NCI-H446 treated with DMSO at 0.1 percent for 48 hours (cell line): ENCODE data around the gene SERTAD4.

Experiments
- DNase-seq: peaks from one replicate; lab custom pipeline; 2025; lab: John Stamatoyannopoulos, UW

SERTAD4 gene

DNA sequence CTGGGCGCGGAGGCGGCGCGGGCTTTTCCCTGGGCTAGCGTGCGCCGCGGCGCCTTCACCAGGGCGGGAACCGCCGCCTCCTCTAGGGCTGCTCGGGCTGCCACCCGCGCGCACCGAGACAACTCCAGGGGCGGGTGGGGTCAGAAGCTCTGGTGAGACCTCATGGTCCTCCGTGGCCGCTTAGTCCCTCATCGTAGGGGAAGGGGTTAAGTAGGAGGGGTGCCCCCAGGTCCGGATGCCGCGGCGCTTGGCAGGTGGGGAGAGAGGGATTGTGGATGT lies 559 bp downstream of the SERTAD4 start:
- DNase-seq: no peak

- DNase-seq: no peak
These were observed 1.1 kb downstream of the SERTAD4 start for GRCh38 chr1:210233495-210234328.

DNA sequence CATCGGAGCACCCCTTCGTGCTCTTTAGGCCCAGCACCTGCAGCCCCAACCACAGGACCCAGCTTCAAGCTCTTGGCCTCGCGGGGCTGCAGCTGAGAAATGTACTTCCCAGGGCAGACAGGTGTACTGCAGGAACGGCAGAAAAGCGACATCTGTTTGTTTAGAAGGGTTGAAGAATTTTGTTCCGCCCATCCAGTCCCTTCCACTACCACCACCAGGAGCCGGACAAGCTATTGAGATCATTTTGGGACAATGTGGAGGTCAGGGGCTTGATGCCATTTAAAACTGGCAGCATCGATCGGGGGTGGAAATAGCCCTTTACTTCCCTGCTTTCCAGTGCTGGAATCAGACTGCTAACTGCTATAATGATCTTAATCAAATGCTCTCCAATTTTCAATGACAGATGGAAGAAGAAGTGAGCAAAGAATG lies 1.7 kb downstream of the SERTAD4 start:
- DNase-seq: no peak

GRCh38 chr1:210235363-210236053 lies 2.9 kb downstream of the SERTAD4 start:
- no peak for DNase-seq

DNA sequence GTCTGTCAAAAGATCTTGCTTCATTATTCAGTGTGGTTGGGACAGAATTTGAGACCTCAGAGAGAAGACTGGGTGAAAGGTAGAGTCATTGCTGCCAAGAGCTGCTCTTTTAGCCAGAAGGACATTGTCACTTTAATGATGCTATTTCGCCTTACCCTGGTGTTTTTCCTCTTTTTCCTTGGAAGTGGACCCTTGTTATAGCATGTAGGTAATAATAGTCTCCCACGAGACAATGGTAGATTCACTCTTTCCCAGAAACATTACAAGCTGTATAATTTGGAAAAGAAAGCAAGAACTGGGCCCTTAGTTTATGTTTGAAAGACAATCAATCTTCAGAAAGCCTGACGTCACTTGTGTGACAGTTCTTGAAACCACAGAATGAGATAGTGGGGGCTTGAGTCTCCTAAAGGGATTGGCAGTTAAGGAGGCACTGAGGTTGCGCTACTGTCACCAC lies 3.8 kb downstream of the SERTAD4 start:
- DNase-seq: no peak

DNA sequence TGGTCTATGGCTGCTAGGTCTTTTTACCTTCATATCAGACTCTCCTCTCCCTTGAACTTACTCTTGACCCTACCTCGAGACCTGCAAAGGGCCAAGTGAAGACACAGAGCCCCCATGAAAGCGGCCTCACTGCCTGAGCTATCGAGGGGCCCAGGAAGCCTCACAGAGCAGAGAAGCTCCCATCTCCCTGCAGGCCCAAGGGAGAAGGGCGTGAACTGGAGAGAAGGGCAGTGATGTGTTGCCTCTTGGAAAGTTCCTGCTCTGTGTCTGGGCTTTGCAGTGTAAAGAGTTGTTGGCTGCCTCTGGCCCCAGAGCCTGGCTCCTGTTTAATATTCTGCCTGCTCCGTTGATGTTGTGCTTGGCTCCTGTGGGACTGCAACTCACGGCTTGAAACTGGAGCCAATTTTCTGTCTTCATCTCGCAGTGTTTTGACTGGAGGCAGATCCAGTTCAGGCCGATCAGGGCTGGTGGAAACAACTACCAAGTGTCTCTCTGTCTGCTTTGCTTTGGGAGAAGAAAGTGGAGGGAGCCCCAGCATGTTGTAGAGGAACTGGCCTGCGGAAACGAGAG lies 4.3 kb downstream of the SERTAD4 start:
- DNase-seq: peak; percentile 72

GRCh38 chr1:210237479-210237878 lies 4.9 kb downstream of the SERTAD4 start:
- no peak for DNase-seq

DNA sequence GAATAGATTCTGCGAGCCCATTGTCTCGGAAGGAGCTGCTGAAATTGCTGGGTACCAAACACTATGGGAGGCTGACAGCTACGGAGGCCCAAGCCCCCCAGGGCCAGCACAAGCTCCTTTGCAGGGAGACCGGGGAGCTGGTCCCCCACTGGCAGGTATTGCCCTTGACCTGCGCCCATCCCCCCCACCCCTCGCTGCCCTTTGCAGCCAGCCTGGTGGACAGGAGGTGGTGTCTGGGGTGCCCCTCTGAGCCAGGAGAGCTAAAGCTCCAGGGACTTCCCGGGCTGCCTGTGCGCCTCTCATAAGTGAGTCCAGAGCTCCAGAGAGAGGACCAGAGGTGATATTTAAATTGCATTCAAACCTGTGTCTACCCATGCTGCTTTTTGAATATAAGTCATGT lies 5.4 kb downstream of the SERTAD4 start:
- no peak for DNase-seq

DNA sequence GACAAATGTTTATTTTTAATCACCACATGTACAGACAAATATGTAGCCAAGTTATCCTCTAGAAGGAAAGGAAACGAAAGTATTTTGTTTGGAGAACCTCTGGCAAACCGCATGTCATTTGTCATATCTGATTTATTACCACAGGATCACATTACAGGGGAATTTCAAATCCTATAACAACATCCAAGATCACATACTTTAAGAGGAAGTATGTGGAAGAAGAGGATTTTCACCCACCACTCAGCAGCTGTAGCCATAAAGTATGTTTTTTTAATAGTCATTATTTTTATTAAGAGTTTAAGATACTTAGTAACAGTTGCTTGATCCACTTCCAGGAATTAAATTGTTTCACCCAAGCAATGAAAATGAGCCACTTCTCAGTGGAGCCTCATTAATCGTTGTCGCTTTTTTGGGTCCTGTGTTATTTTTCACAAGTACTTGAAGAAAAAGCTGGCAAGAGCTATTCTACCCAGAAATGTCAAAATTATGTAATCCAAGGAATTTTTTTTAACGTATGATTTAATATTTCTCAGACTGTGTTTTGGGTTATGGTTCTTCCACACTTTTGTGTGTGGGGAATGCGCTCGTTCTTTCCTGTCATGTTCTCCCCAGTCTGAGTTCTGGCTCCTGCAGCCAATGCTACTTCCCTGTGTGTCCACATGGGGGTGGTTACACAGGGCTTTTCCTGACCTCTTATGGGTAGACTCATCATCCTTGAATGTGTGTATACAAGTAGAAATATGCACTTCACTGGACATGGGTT lies 6.9 kb downstream of the SERTAD4 start:
- peak; percentile 34 for DNase-seq

DNA sequence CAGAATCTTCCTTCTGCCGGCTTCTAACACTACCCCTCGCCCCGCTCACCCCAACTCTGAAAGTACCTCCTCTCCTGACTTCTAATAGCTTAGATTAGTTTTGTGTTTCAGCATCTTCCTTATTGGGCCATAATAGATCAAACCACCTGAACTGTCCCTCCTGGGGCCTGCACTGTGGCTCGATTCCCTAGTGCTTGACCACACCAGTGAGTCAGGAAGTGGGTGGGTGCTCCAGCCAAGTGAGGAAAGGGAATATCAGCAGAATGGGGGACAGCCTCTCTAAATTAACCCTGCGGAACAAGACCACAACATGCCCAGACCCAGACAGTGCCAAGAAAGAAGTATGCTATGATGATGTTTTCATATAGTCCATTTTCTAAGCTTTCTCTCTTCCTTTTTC lies 8.5 kb downstream of the SERTAD4 start:
- no peak for DNase-seq

DNA sequence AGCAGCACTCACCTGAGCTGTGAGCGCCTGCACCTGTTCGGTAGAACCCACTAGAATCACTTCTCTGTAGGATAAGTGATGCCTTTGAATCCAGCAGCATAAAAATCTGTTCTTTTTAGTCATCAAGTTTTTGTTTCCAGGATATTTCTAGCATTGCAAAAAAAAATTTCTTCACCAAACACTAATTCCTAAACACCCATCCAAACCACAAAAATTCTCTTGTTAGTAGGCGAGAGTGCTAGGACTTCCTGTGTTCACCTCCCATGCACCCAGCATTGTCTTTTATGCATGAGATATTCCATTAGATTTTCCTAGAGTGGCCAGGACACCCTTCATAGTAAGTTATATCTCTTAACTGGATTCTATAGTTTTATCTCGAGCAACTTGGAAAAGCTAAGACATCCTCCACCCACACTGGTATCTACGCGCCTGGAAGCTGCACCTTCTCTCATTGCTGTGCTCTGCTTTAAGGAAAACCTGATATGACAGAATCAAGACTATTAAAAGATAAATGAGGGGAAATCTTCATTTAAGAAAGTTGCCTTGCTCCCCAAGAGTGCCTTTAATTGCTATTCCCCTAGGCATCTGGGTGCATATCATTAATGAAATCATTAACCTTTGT lies 12.3 kb downstream of the SERTAD4 start:
- DNase-seq: no peak

DNA sequence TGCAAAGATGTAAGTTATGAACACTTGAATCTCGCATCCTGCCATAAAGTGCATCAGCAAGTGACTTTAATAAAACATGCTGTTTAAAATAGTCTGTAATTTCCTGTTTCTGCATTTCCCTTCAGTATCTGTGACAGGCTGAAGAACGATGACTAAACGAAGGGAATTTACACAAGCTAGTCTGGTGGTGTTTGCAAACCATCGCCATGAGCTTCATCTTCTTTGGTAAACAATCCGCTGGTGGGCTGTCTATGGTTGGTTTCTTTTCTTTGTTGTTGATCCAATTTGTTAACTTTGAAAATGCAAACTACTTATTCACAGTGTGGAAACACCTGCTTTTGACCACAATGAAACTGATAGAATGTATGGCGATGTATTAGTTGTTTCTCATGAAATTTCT lies 13.9 kb downstream of the SERTAD4 start:
- DNase-seq: no peak

DNA sequence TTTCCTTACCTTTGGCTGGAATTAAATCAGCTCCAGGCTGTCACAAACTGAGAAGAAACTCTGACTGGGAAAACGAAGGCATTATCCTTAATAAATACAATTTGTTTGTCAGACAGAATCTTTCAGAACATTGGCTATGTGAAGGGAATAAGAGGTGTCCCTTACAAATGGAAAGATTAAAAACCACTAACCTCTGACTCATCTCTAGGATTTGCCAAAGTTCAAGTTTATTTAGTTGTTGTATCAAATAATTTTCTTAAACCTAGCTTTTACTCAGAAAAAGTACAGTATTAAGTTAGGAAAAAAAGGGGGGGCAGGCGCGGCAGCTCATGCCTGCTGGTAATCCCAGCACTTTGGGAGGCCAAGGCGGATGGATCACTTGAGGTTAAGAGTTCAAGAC lies 15.7 kb downstream of the SERTAD4 start:
- no peak for DNase-seq

DNA sequence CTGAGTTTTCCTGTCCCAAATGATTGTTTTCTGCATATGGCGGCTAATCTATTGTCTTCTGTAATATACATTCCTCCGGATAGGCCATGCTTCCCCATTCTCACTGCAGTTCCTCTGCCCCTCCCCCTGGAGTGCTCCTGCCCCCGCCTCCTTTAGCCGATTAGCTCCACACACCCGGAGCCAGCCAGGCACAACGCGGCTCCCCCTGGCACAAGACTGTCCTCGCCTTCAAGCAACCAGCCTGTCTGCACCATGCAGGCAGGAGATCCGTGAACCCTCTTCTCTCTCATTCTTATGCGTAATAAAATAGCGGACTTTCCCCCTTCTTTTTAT lies 18.0 kb downstream of the SERTAD4 start:
- no peak for DNase-seq

DNA sequence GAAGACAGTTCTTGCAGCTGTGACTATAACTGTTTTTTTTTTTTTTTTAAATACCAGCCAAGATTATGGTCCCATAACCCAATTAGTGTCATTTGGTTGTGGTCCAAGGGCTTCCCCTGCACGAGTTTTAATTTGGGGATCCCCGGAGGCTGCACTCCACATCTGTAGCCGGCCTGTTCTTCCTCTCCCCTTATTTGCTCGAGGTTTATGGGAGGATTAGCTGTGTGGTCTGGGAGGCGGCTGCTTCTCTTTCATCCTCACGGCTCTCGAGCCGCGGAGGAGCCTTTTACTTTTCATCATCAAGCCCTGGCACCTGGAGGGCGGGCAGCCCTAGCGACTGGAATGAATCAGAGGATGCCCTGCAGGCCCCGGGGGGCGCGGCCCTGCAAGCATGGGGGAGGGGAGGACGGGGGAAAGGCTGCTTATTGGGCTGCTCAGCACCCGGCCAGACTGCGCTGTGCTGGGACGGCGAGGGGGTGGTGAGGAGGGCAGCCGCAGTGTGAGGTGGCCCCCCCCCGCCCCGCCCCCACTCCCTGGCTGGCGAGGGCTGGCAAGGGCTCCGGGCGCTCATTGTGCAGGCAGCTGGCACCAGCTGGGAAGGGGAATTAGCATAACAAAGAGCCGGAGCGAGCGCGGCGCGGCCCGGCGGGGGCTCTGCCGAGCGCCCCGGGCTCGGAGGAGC lies 18.5 kb downstream of the SERTAD4 start:
- DNase-seq: no peak

- no peak for DNase-seq
These were observed 19.3 kb downstream of the SERTAD4 start for GRCh38 chr1:210251680-210252490.

- DNase-seq: no peak
These were observed 20.0 kb downstream of the SERTAD4 start for GRCh38 chr1:210252621-210253051.

DNA sequence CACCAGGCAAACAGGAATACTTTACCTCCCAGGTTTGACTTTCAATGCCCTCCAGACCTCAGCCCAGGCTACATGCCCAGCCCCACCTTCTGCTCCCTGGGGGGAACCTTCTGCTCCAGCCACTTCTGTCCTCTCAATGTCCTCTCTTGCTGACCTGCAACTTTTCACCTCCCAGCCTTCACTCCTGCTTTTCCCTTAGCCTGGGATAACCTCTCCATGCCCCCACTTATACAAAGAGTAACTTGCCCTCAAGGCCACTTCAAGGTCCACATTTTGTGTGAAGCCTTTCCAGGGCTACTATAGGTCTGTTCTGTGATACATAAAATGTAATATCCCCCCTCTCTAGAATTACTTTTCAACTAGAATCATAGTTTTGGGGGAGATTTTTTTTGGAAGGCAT lies 21.7 kb downstream of the SERTAD4 start:
- no peak for DNase-seq

DNA sequence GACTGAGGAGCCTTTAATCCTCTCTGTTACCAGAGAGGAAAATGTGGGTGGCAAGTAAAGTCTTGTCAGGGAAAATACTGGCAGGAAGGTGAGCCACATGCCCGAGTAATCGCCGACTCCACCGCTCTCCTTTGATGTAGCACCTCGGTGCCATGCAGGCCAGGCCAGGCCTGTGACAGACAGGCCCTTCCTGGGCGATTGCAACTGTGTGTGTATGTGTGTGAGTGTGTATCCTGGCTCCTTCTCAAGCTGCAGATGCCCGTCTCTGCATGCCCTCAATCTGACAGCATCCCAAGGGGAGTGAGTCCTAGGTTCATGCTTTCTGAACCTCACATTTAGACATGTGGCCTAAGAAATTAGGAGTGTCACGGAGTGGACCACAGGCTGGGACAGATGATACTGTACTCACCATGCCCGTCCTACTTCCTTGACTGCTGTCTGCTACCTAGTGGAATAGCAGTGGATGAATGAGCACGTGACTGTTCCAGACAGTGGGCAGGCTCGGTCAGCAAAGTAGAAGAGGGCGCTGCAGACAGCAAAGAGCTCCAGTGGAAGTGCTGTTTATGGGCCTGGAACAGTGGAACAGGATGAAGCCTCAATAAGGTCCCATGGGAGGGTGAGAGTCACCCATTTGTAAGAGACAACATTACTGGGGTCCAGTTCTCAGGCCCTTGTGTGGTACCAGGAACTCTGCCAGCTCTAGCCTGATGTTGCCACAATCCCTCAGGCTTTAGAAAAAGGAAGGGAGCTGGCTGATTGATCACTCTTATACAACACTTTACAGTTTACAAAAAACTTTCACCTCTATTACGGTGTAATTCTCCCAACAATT lies 25.3 kb downstream of the SERTAD4 start:
- DNase-seq: no peak

DNA sequence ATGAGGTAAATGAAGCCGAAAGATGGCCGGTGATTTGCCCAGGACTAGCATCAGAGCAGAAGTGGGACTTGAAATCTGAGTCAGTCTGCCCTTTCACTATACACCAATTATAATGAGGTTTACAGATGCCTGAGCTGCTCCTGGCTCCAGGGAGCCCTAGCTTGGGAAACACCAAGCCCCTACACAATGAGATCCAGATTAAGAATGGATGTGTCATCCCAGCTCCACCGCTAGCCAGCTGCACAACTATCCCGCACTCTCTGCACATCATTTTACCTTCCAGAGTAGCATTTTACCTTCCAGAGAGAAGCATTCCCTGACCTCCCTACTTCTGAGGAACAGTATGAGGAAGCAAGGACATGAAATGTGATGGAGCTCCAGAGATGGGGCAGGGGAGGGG lies 27.0 kb downstream of the SERTAD4 start:
- no peak for DNase-seq
